Left kidney (tissue), 2 donors: Measurements from ENCODE around the gene BEST2. TPM values are rescaled to one million over a fixed set of nuclear protein-coding genes. Genes with fewer than 3 reads are reported as not detected.
"Not testable (repeated sequence)": the region's sequence is repeated elsewhere in the genome, so short reads cannot be mapped to it uniquely, and the experiment has no call there.

Source experiments
- DNase-seq: peaks from one replicate; pipeline ENCODE4 v3.0.0-alpha.2; 2013
- polyA plus RNA-seq: library from polyadenylated mRNA; unstranded; fragments of 120-200 nt; gene quantifications from one replicate; pipeline ENCODE4 v1.2.1, GENCODE V29; 2013; ENCODE audit not compliant: insufficient read length

BEST2 gene
- polyA plus RNA-seq, 1 donor = 0.23 TPM

DNA sequence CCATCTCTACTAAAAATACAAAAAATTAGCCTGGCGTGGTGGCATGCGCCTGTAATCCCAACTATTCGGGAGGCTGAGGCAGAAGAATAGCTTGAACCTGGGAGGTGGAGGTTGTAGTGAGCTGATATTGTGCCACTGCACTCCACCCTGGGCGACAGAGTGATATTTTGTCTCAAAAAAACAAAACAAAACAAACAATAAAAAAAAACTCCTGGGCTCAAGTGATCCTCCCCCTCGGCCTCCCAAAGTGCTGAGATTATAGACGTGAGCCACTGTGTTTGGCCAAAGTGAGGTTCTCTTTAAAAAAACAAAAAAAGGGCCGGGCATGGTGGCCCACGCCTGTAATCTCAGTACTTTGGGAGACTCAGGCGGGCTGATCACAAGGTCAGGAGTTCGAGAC lies 35.9 kb downstream of the BEST2 start:
- no peak for DNase-seq

DNA sequence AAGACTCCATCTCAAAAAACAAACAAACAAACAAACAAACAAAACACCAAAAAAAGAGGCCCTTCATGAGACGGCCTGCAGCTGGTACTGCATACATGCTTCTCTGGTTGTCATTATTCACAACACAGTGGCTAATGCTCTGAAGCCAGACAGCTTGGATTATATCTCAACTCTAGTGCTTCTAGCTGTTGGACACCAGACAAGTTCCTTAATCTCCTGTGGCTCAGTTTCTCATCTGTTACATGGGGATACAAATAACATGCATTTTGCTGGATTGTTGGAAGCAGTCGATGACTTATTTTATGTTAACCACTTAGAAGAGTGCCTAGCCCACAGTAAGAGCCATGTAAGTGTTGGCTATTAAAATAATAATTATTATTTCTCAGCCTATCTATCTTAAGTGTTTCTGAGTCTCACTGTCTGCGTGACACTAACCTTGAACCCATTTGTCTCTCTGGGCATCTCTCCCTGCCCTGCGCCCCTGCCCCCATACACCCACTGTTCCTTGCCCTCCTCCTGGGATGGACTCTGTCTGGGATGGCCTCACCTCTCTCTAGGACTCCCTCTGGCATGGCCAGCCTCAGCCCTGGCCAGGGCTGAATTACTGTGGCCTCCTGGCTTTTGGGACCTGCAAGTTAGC lies 36.6 kb downstream of the BEST2 start:
- DNase-seq = no peak

DNA sequence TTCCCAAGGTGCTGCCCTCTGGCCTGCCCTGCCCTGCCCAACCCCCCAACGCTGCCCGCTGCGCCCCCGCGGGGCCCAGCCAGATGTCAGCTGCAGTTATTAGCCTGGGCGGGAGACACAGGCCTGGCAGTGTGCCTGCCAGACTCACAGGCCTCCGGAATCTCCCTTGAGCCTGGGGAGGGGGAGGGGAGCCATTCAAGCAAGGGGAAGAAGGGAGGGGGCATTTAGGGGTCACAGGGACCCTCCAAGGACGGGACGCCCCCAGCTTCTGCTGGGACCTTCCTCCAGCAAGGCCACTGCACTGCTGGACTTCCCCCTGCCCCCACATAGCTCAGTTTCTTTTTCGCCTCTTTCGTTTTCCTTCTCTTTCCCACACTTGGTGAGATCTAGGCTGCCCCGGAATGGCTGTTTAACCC lies 37.1 kb downstream of the BEST2 start:
- DNase-seq = no peak

DNA sequence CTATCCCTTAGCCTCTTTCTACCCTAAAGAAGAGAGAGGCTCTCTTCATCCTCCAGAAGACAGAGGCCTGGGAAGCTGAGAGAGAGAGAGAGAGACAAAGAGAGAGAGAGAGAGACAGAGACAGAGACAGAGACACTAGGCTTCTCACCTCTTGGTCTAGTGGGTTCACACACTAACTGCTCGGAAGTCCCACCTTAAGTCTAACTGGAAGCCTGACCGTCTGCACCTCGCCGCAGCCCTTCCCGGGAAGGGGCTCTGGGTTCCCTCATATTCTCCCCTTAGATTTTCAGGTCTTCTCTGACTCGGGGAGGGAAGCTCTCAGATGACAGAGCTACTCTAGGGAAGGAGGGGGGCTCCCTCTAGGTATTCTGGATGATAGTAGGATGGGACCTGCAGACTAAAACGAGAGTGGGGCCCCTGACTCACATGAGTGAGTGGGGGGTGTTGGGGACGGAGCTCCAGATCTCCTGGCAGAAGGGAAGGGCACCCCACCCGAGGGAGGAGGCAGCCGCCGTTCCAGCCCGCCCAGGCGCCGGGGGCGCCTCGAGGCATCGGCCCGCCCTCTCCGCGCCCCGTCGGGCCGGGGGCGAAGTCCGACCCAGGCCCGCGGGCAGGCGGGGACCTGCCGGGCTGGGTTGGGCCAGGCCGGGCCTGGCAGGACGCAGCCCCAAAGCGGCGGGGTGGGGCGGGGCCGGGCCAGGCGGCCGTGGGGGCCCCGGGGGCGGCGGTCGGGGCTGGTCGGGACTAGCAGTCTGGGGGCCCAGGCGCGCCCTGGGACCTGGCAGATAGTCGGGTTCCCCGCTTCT lies 37.7 kb downstream of the BEST2 start:
- no peak for DNase-seq

DNA sequence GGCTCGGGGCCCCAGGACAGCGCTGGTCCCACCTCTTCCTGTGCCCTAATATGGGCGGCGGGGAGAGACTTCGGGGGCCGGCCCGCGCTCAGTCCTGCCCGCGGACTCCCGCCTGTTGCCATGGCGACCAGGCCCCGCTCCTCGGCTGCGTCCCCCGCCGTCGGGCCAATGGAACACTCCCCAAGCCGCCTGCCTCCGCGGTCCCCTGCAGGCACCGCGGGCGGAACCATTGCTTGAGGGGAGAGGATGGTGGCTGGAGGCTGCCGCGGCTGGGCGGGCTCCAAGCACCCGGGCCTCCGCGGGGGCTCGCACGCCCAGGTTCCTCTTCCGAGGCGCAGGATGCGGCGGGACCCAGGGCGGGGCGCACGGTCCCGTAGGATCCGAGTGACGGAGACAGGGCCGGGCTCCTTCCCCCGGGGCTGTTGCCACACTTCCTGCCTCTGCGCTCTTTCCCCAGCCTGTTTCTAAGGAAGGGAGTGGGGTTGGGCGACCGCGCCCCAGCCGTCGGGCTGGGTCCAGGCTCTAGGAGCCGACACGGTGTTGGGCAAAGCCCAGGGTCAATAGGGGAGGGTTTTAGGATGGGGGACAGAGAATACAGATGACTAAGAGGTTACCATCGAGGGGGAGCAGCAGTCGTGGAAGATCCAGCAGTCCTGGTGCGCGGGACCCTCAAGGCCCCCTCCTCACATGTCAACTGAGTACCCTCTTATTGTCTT lies 38.5 kb downstream of the BEST2 start:
- DNase-seq = peak; percentile 94

DNA sequence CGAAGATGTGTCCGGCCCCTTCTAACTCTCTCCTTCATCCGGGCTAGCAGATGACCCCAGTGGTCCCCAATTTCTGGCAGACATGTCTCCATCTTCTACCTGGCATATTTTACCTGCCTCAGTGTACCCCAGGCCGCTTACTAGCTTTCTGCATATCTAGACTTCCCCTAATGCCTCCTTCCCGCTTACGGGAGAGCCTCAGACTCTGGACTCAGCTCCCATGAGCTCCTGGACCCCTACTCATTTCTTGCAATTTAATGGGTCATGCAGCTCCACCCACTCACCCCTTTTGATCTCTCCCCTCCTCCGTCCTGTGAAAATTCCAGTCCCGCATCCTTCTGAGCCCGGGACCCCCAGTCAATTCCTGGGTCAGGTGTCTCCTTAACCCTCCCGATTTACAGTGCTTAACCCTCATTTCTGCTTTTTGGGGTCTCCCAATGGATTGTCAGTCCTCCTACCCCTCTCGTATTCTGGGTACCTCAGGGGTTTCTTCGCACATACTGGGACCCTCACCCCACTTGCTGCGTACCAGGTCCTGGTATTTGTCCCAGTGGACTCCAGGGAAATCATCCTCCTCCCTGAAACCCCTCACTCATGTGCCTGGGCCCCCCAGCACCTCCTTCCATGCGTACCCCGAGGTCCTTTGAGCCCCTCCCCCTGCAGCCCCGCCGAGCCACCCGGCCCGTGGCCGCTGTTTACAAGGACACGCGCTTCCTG lies 39.2 kb downstream of the BEST2 start:
- DNase-seq = no peak

DNA sequence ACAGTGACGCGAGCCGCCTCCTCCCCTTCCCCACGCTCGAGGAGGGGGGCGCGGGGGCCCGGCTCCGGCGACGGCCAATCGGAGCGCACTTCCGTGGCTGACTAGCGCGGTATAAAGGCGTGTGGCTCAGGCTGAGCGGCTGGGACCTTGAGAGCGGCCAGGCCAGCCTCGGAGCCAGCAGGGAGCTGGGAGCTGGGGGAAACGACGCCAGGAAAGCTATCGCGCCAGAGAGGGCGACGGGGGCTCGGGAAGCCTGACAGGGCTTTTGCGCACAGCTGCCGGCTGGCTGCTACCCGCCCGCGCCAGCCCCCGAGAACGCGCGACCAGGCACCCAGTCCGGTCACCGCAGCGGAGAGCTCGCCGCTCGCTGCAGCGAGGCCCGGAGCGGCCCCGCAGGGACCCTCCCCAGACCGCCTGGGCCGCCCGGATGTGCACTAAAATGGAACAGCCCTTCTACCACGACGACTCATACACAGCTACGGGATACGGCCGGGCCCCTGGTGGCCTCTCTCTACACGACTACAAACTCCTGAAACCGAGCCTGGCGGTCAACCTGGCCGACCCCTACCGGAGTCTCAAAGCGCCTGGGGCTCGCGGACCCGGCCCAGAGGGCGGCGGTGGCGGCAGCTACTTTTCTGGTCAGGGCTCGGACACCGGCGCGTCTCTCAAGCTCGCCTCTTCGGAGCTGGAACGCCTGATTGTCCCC lies 39.9 kb downstream of the BEST2 start, which contains the start of gene JUNB:
Gene JUNB, plus strand, starts transcription at position 142 of the 706 bp plus-strand sequence. Its CDS starts 286 bp downstream, at position 428.
- DNase-seq = peak; percentile 92

DNA sequence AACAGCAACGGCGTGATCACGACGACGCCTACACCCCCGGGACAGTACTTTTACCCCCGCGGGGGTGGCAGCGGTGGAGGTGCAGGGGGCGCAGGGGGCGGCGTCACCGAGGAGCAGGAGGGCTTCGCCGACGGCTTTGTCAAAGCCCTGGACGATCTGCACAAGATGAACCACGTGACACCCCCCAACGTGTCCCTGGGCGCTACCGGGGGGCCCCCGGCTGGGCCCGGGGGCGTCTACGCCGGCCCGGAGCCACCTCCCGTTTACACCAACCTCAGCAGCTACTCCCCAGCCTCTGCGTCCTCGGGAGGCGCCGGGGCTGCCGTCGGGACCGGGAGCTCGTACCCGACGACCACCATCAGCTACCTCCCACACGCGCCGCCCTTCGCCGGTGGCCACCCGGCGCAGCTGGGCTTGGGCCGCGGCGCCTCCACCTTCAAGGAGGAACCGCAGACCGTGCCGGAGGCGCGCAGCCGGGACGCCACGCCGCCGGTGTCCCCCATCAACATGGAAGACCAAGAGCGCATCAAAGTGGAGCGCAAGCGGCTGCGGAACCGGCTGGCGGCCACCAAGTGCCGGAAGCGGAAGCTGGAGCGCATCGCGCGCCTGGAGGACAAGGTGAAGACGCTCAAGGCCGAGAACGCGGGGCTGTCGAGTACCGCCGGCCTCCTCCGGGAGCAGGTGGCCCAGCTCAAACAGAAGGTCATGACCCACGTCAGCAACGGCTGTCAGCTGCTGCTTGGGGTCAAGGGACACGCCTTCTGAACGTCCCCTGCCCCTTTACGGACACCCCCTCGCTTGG lies 40.7 kb downstream of the BEST2 start:
- no peak for DNase-seq

DNA sequence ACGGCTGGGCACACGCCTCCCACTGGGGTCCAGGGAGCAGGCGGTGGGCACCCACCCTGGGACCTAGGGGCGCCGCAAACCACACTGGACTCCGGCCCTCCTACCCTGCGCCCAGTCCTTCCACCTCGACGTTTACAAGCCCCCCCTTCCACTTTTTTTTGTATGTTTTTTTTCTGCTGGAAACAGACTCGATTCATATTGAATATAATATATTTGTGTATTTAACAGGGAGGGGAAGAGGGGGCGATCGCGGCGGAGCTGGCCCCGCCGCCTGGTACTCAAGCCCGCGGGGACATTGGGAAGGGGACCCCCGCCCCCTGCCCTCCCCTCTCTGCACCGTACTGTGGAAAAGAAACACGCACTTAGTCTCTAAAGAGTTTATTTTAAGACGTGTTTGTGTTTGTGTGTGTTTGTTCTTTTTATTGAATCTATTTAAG lies 41.3 kb downstream of the BEST2 start:
- DNase-seq = no peak

DNA sequence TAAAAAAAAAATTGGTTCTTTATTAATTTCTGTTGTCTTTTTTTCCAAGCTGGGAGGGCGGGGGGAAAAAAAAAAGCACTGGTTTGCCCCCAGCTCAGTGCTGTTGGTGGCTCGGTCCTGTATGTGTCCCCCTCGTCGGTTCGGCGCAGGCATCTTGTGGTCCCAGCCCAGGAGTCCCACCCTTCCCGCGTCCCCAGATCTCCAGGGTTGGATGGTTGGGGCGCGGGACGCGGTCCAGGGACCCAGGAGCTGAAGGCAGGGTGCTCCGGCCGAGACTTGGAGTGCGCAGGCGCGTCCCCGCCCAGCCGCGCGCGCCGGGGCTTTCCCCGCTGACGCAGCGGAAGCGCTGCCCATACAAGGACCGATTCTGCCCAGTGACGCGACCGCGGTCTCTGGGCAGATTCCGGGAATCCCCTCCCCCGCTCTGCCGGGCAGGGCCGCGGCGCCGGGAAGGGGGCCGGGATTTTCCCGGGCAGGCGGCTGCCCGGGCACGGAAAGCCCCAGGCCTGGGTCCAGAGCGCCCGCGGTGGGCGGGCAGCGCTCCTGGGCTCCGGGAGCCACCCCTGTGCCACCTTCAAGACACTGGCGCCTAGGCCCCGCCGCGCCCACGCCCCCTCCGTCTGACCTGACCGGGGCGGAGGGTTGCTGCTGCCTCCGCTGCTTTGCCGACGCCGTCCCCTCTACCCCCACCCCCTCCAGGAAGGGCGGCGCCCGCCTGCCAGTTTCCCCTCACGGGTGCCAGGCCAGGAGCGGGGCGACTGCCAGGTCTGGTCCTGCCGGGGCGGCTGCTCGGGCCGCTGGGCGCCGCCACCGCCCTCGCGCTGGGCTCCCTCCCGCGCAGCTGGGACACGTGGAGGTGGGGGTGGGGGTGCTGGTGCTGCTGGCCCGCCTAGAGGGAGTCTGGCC lies 42.0 kb downstream of the BEST2 start:
- DNase-seq = peak; percentile 93

DNA sequence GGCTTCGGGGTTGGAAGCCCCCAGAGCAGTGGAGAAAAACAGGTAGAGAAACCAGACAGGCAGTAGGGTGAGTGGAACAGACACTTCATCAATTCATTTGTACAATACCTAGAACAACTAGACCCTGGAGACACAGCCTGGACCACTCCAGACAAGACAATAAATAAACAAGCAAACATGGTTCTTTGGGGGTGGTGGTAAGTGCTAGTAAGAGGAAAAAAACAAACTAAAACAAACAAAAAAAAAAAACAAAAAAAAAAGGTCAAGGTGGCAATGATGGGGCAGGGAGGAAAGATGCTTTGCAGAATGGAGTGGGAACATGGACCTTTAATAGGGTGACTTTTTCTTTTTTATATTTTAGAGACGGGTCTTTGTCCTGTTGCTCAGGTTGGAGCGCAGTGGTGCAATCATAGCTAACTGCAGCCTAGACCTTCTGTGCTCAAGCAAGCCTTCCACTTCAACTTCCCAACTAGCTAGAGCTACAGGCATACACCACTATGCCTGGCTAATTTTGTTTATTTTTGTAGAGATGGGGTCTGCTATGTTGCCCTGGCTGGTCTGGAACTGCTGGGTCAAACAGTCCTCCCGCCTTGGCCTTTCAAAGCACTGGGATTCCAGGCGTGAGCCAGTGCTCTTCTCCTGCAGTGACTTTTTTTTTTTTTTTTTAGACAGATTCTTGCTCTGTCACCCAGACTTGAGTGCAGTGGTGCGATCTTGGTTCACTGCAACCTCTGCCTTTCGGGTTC lies 42.8 kb downstream of the BEST2 start:
- DNase-seq = no peak

DNA sequence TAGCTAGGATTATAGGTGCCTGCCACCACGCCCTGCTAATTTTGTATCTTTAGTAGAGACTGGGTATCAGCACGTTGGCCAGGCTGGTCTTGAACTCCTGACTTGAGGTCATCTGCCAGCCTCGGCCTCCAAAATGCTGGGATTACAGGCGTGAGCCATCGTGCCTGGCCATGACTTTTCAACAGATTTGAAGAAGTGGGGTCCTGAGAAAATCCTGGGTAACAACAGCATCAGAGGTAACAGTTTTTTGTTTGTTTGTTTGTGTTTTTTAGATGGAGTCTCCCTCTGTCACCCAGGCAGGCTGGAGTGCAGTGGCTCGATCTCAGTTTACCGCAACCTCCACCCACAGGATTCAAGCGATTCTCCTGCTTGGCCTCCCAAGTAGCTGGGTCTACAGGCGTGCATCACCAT lies 43.4 kb downstream of the BEST2 start:
- no peak for DNase-seq

DNA sequence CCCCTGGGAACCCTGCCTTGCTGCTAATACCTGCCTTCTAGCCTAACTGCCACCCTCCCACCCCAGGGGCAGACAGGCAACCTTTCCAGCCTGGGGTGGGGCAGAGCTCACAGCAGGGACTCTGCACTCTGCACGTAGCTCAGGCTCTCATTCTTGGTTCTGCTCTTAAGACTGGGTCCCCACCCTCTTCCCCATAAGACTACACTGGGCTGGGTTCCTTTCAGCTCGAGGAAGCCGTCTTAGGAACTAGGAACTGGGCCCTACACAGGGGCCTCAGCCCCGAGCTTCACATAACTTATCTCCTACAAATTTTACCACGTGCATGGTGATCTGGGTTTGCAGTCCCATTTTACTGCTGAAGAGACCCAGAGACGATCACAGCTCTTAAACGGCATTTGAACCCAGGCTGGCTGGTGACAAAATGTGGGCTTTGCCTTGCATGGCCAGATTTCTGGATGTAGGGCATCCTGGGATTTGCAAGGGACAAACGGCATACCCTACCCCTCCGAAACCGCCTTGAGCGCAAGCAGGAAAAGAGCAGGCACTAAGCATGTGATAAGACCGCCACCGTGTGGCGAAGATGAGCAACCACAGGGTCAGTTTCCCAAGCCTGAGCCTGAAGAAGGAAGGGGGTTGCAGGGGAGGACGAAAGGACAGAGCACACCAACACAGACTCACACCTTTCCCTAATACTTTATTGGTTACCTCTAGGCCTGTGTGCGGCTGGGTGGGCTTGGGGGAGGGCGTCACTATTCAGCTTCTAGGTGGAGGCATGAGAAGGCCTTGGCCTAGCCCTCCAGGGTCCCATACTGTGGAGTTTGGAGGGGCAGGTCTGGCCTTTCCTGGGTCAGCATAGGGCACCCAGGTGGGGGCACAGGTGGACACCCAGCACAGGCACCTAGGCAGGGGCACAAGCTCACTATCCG lies 44.8 kb downstream of the BEST2 start:
- no peak for DNase-seq

DNA sequence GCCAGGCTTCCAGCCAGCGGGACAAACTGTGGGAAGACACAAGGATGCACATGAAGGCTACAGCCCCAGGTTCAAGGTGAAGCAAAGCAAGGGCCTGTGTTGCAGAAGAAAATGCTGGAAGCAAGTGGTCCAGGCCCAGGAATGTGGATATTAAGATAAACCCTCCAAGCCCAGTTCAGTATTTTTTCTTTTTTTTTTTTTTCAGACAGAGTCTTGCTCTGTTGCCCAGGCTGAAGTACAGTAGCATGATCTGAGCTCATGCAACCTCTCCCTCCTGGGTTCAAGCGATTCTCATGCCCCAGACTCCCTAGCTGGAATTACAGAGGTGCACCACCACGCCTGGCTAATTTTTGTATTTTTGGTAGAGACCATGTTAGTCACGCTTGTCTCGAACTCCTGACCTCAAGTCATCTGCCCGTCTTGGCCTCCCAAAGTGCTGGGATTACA lies 45.6 kb downstream of the BEST2 start:
- DNase-seq = no peak

DNA sequence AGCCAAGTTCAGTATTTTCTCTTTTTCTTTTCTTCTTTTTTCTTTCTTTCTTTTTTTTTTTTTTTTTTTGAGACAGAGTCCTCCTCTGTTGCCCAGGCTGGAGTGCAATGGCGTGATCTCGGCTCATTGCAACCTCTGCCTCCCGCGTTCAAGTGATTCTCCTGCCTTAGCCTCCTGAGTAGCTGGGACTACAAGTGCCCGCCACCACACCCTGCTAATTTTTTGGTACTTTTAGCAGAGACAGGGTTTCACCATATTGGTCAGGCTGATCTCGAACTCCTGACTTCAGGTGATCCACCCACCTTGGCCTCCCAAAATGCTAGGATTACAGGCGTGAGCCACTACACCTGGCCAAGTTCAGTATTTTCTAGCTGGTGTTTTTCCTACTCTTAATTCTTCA lies 46.0 kb downstream of the BEST2 start:
- DNase-seq = not testable (repeated sequence)

DNA sequence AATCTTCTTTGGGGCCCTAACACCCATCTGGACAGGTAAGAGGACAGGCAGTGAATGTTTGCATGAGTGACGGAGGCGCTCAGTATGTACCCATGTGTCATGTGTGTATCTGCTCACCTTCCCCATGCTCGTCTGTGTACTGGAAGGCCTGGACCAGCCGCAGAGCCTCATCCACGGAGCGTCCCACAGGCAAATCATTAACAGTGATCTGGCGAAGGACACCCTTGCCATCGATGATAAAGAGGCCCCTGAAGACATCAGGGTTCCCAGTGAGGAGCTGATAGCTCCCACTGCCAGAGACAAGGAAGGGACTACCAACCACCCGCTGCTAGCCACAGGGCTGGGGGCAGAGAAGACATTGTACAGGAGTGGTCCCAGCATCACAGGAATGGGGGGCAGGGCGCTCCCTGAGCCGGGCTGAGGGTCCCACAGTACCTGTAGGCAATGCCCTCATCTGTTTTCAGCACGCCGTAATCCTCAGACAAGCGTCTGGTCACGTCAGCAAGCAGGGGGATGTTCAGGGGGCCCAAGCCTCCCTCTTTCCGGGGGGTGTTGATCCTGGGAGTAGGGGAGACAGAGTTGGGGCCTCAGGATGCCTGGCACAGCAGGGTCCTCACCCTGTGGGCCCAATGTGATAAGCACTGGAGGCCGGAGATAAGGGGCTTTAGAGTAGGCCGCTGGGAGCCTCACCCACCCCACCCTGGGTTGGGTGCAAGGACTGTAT lies 48.3 kb downstream of the BEST2 start:
- no peak for DNase-seq

DNA sequence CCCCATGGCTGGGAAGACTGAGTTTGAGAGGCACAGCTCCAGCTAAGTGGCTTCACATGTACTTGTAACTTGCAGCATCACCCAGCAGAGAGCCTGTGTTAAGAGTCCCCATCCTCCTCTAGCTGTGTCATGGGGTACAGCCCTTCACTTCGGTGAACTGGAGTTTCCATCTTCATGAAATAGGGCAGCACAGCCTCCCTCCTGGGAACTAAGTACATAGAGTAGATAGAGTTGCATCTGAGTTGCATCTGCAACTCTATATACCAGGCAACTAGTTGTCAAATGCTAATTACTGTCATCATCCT lies 48.8 kb downstream of the BEST2 start:
- no peak for DNase-seq
